ENCODE data around the gene DPF3. TPM values are rescaled to one million over a fixed set of nuclear protein-coding genes. Genes with fewer than 3 reads are reported as not detected.

Gene DPF3
- total RNA-seq, 1 donor from 2014 or later, result 0.11 TPM

DNA sequence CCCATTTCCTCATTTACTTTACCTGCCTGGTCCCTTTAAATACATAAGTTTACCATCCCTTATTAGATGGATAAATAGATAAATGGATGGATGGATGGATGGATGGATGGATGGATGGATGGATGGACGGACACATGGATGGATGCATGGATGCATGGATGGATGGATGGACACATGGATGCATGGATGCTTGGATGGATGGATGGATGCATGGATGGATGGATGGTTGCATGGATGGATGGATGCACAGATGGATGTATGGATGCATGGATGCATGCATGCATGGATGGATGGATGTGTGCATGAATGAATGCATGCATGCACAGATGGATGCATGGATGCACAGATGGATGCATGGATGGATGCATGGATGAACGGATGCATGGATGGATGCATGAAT, 93.6 kb downstream of the DPF3 start:
- intact Hi-C loops (cut with DNase I), result no loop called here
- H3K4me3 ChIP-seq, result no peak overlapping the region
- DNase-seq (ENCODE audit: low spot score in 2 of 2), result no peak
- H3K27ac ChIP-seq, result no peak overlapping the region
- H3K4me1 ChIP-seq, result peaks cover 3 to 8% of the 10 kb centered on the region in 2 donors
- no peaks in the 10 kb centered on the region for H3K9me3 ChIP-seq
- no peaks in the 10 kb centered on the region for H3K36me3 ChIP-seq
- no peaks in the 10 kb centered on the region for H3K27me3 ChIP-seq
- TF ChIP-seq, protein P1, sequence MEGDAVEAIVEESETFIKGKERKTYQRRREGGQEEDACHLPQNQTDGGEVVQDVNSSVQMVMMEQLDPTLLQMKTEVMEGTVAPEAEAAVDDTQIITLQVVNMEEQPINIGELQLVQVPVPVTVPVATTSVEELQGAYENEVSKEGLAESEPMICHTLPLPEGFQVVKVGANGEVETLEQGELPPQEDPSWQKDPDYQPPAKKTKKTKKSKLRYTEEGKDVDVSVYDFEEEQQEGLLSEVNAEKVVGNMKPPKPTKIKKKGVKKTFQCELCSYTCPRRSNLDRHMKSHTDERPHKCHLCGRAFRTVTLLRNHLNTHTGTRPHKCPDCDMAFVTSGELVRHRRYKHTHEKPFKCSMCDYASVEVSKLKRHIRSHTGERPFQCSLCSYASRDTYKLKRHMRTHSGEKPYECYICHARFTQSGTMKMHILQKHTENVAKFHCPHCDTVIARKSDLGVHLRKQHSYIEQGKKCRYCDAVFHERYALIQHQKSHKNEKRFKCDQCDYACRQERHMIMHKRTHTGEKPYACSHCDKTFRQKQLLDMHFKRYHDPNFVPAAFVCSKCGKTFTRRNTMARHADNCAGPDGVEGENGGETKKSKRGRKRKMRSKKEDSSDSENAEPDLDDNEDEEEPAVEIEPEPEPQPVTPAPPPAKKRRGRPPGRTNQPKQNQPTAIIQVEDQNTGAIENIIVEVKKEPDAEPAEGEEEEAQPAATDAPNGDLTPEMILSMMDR (IDR thresholded peaks at IDR 0.05), result no peak

DNA sequence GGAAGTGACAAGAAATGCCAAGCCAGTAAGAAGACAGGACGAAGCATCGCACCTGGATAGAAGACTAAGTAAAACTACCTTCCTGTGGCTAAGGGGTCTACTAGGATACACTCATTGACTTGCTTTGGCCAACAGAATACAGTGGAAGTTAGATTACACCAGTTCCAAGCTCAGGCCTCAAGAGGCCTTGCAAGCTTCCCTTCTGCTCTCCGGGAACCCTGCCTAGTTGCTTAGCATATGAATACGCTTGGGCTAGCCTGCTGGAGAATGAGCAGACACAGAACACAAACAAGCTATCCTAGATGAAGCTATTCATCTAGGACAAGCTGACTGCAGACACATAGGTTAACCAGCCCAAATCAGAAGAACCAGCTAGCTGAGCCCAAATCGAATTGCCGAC, 97.0 kb downstream of the DPF3 start:
- no peak for DNase-seq (ENCODE audit: low spot score in 2 of 2)
- Histone ChIP-seq H3K36me3 (no peaks in the 10 kb centered on the region), H3K4me1 (peaks cover 3 to 12% of the 10 kb centered on the region in 2 donors), H3K9me3 (no peaks in the 10 kb centered on the region), H3K27me3 (no peaks in the 10 kb centered on the region), H3K4me3 (no peak overlapping the region), H3K27ac (no peak overlapping the region)
- intact Hi-C loops (cut with DNase I), result no loop called here
- TF ChIP-seq, protein P1 (IDR thresholded peaks at IDR 0.05), result no peak

DNA sequence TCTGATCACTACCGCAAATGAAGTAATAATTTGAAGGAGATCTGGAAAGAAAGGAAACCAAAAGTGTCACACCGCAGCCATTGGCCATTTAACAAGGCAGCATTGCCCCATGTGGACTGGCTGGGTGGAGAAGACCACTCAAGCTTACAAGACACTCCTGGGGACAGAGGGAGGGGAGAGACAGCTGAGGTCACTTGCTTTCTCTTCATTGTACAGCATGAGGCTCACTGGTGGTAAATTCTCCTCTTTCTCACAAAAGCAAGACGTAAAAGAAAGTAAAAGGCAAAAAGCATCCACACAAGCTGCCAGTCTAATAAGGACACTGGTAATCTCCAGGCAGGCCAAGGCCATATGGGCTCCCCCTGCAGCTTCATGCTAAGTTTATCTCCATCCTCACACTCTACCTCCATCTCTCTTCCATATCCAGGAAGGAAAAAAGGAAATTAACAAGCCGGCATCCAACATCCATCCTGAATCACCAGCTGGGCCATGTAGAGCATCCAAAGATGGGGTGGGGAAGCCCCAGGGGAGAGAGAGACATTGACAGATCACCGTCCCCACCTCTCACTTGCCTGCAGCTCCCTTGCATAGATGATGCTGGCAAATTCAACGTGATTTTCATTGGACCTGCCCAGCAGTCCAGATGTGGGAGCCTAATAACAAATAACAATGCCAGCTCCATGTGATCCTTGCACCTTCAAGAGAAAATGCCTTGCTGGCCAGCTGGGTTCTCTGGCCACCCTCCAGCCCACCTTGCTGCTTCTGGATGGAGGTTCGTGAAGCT, 100.6 kb downstream of the DPF3 start:
- no peak for DNase-seq (ENCODE audit: low spot score in 2 of 2)
- H3K36me3 ChIP-seq, result no peaks in the 10 kb centered on the region
- H3K4me1 ChIP-seq, result peaks cover 3 to 20% of the 10 kb centered on the region in 2 donors
- no peak overlapping the region for H3K27ac ChIP-seq
- intact Hi-C loops (cut with DNase I), result loop anchor here (5.0 kb wide), 2 partner anchors 46 to 236 kb away; no protein-coding TSS in a partner anchor
- no peak overlapping the region for H3K4me3 ChIP-seq
- no peaks in the 10 kb centered on the region for H3K9me3 ChIP-seq
- H3K27me3 ChIP-seq, result no peaks in the 10 kb centered on the region
- TF ChIP-seq, protein P1 (IDR thresholded peaks at IDR 0.05), result no peak

DNA sequence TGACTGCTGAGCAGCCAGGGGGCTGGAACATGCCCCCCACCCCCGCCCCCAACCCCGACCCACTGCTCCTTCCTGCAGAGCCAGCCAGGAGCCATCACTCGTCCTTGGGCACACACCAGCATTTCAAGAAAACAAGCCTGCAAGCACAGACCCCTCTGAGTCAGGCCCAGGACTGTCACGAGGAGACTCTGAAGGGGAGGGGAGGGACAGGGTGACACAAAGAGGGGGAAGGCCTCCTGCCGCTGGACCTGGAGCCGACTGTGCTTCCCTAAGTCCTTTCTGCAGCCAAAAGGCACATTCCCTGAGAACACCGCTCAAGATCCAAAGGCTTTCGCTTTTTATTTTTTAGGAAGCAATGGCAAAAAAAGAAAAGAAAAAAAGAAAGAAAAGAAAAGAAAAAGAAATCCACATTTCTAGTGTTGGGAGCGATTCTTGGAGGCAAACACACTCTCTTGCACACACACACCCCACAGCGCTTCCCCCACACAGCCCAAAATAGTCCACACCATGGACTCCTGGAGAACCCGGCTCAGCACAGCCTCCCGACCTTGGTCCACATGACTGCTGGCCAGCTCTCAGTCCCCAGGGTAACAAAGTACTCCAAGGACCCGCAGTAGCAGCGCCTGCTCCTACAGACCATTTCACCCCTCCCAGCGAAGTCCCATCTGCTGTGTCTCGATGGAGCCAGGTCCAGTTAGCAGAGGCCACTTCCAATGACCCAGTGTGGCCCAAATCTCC, 101.7 kb downstream of the DPF3 start:
- TF ChIP-seq, protein P1 (IDR thresholded peaks at IDR 0.05), result no peak
- no peaks in the 10 kb centered on the region for H3K27me3 ChIP-seq
- peak in 1 of 2 donors; percentile 71 for DNase-seq (ENCODE audit: low spot score in 2 of 2)
- H3K27ac ChIP-seq, result peak overlapping the region; percentile 64 to 75
- peak overlapping the region; percentile 37 to 47 for H3K4me3 ChIP-seq
- intact Hi-C loops (cut with DNase I), result loop anchor here (5.0 kb wide), 2 partner anchors 45 to 235 kb away; no protein-coding TSS in a partner anchor
- H3K36me3 ChIP-seq, result no peaks in the 10 kb centered on the region
- H3K4me1 ChIP-seq, result peaks cover 3 to 20% of the 10 kb centered on the region in 2 donors
- no peaks in the 10 kb centered on the region for H3K9me3 ChIP-seq

DNA sequence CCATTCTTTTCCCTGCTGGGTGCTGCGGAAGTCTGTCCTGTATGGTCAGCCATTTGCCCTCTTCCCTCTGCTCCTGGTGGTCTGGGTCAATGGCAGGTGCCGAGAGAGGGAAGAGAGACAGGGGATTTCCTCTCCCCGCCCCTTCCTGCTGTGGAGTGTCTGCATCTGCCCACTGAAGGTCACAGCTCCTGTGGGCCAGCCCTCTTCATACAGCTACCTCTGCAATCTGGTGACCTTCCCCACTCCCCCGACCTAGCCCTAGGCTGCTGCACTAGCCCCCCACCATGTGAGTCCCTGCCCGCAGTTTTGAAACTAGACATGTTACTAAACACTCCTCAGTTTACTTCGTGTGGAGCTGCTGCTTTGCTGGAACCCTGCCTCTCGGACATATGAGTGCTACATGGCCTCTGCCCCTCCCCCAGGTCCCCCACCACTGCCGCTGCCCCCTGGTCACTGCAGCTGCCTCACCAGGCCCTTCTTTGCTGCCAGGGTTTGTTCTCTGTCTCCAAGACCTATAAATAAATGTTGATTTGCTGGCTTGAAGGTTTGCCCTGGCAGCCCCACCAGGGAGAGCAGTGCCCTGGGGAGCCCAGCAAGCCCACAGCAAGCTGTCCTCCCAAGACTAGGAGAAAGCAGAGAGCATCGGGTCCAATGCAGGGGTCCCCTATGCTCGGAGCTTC, 102.9 kb downstream of the DPF3 start:
- no peaks in the 10 kb centered on the region for H3K9me3 ChIP-seq
- intact Hi-C loops (cut with DNase I), result loop anchor here (5.0 kb wide), 2 partner anchors 44 to 234 kb away; no protein-coding TSS in a partner anchor
- H3K4me1 ChIP-seq, result peaks cover 3 to 20% of the 10 kb centered on the region in 2 donors
- H3K27me3 ChIP-seq, result no peaks in the 10 kb centered on the region
- no peaks in the 10 kb centered on the region for H3K36me3 ChIP-seq
- no peak for DNase-seq (ENCODE audit: low spot score in 2 of 2)
- H3K27ac ChIP-seq, result peak overlapping the region; percentile 64 to 75
- TF ChIP-seq, protein P1 (IDR thresholded peaks at IDR 0.05), result no peak
- H3K4me3 ChIP-seq, result no peak overlapping the region

All from ascending aorta (tissue), 2 donors.